ENCODE data around the gene FERMT2.

The FERMT2 gene

DNA sequence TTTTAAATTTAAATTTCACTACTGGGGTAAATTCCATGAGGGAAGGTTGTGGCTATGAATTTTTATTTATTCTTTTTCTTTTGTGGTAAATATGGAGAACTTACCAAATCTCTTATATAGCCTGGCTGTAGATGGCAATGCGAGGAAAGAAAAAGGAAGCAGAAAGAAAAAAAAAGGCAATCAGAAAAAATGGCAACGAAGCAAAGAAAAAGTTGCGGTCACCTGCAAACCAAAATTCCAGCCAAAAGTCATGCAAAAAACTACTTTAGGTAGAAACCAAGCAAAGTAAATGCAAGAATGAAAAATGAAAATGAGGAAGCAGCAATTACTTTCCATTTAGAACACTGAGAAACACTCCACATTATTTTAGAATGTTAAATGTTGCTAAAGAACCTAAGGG, 89.9 kb downstream of the FERMT2 start:
- TF ChIP-seq, protein P1, sequence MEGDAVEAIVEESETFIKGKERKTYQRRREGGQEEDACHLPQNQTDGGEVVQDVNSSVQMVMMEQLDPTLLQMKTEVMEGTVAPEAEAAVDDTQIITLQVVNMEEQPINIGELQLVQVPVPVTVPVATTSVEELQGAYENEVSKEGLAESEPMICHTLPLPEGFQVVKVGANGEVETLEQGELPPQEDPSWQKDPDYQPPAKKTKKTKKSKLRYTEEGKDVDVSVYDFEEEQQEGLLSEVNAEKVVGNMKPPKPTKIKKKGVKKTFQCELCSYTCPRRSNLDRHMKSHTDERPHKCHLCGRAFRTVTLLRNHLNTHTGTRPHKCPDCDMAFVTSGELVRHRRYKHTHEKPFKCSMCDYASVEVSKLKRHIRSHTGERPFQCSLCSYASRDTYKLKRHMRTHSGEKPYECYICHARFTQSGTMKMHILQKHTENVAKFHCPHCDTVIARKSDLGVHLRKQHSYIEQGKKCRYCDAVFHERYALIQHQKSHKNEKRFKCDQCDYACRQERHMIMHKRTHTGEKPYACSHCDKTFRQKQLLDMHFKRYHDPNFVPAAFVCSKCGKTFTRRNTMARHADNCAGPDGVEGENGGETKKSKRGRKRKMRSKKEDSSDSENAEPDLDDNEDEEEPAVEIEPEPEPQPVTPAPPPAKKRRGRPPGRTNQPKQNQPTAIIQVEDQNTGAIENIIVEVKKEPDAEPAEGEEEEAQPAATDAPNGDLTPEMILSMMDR (IDR thresholded peaks at IDR 0.05; ENCODE audit: control extremely low read depth, extremely low read depth, low read depth, missing control alignments): no peak
- no peak for DNase-seq (ENCODE audit: extremely low spot score)
- POLR2A ChIA-PET: no interaction called here
- CTCF ChIA-PET: no interaction called here

DNA sequence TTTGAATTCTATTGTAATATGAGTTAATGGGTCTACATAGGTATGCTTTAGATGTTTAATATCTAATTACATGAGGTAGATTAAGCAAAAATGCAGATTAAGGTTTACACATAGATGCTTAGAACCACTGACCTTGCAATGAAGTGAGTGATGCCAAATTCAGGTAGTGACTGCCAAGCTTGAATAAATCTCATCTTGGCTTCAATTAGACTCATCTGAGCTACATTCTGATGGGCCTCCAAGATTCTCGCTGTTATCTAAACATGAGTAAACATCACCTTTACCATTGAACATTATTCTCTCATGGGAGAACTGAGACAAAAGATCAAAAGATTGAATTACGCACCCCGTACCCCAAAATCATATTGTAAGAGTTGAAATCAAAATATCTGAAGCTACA, 90.6 kb downstream of the FERMT2 start:
- TF ChIP-seq, protein P1 (IDR thresholded peaks at IDR 0.05; ENCODE audit: control extremely low read depth, extremely low read depth, low read depth, missing control alignments): no peak
- ChIA-PET POLR2A (no interaction called here), CTCF (interaction anchor here (1.1 kb wide), 1 partner anchor 23 kb away, joined by 3 read pairs; no protein-coding TSS in a partner anchor)
- DNase-seq (ENCODE audit: extremely low spot score): no peak

DNA sequence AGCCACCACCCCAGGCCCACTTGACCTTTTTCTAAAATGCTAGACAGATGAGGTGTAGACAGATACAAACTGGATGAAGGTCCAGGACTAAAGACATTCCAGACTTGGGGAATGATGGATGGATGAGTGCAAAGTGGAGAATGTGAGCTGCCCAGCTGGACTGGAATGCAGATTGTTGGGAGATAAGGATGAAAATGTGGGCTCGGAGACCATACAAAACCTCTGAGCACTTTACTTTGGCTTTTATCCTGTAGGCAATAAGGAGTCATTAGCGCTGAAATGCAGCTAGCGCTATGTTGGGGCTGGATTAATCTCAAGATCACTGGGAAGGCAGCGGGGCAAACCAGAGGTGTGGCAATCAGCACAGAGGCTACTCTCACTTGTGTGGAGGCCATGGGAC, 94.7 kb downstream of the FERMT2 start:
- TF ChIP-seq, protein P1 (IDR thresholded peaks at IDR 0.05; ENCODE audit: control extremely low read depth, extremely low read depth, low read depth, missing control alignments): no peak
- POLR2A ChIA-PET: no interaction called here
- DNase-seq (ENCODE audit: extremely low spot score): no peak
- CTCF ChIA-PET: interaction anchor here (1.5 kb wide), 1 partner anchor 105 kb away, joined by 3 read pairs; no protein-coding TSS in a partner anchor

DNA sequence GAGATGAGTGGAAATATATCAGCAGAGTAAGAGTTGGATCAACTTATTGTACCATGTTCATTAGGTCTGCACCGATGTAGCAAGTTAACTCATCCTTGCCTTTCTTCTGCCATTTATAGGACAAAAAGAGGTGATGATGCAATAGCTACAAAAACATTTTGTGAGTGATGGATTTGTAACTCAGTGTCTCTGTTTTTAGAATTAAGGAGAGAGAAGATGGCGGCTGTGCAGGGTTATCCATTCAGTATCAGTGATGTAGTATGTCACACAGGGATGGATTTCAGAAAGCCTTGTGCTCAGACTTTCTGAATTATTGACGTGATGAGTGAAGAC, 97.4 kb downstream of the FERMT2 start:
- POLR2A ChIA-PET: no interaction called here
- CTCF ChIA-PET: no interaction called here
- DNase-seq (ENCODE audit: extremely low spot score): no peak
- TF ChIP-seq, protein P1 (IDR thresholded peaks at IDR 0.05; ENCODE audit: control extremely low read depth, extremely low read depth, low read depth, missing control alignments): no peak

DNA sequence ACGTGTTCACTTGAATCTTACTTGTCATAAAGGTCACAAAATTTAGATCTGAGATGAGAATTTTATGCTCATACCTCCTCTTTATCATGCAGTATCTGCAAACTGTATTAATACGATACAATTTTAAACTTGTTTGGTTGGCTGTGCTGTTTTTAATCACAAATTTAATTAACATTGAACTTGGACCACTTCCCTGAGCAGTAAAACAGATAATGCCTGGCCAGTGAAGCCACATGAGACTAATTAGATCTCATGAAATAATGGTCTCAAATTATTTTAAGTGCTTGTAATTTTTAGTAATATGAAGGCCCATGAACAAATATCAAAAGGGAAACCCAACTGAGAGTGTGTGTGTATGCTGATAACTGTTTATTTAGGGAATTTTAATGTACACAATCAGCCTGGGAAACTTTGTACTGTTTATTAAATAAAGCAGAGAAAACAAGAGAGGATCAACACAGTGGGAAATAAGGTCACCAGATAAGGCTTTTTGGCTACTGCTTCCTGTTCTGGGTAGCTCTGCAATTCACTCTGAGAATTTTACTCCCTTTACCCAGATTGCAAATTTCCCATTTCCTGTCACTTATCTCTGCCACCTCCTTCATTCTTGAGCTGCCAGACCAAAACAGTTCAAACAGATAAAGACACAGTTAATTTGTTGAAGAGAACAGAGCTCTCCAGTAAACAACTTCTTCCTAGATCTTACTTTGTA, 97.9 kb downstream of the FERMT2 start:
- POLR2A ChIA-PET: no interaction called here
- TF ChIP-seq, protein P1 (IDR thresholded peaks at IDR 0.05; ENCODE audit: control extremely low read depth, extremely low read depth, low read depth, missing control alignments): no peak
- CTCF ChIA-PET: no interaction called here
- DNase-seq (ENCODE audit: extremely low spot score): no peak

DNA sequence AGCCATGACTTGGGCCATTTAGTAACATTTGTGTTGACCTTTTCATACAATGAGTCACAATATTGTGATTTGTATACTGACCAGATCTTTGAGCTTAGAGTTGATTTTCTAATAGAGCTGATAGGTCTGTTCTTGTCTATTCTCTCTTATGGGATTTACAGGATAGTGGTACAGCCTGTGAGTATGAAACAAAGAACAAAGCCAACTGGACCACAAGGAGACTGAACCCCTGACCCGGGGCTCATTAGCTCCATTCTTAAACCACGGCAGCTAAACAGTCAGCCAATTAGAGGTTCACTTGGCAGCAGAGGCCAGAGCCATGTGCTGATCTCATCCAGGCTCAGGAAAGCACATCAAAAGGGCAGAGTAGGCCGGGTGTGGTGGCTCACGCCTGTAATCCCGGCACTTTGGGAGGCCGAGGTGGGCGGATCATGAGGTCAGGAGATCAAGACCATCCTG, 100.4 kb downstream of the FERMT2 start:
- ChIA-PET CTCF (no interaction called here), POLR2A (no interaction called here)
- TF ChIP-seq, protein P1 (IDR thresholded peaks at IDR 0.05; ENCODE audit: control extremely low read depth, extremely low read depth, low read depth, missing control alignments): no peak
- DNase-seq (ENCODE audit: extremely low spot score): no peak

All from GM10248 (cell line).